Epithelial cell of esophagus (primary cell): Measurements from ENCODE around the gene MUSTN1.

ENCODE experiments used
- DNase-seq: peaks from one replicate; pipeline ENCODE4 v3.0.0; 2010; ENCODE audit warnings: low read depth
- H3K4me3 ChIP-seq: 2 replicates; pipeline ENCODE4 v1.5.1; 2011; ENCODE audit warnings: mild to moderate bottlenecking, low read length, control low read depth
- CTCF ChIP-seq: IDR thresholded peaks from 2 replicates; pipeline ENCODE4 v1.5.1; 2011; ENCODE audit warnings: low read depth, mild to moderate bottlenecking, low read length, control low read depth, inconsistent platforms; ENCODE audit not compliant: insufficient read depth; ENCODE audit errors: missing control alignments

Gene MUSTN1

GRCh38 chr3:52789746-52790040 lies 45.1 kb downstream of the MUSTN1 start:
- no peak for DNase-seq
- no peak overlapping the region for H3K4me3 ChIP-seq
- TF ChIP-seq CTCF = no peak

DNA sequence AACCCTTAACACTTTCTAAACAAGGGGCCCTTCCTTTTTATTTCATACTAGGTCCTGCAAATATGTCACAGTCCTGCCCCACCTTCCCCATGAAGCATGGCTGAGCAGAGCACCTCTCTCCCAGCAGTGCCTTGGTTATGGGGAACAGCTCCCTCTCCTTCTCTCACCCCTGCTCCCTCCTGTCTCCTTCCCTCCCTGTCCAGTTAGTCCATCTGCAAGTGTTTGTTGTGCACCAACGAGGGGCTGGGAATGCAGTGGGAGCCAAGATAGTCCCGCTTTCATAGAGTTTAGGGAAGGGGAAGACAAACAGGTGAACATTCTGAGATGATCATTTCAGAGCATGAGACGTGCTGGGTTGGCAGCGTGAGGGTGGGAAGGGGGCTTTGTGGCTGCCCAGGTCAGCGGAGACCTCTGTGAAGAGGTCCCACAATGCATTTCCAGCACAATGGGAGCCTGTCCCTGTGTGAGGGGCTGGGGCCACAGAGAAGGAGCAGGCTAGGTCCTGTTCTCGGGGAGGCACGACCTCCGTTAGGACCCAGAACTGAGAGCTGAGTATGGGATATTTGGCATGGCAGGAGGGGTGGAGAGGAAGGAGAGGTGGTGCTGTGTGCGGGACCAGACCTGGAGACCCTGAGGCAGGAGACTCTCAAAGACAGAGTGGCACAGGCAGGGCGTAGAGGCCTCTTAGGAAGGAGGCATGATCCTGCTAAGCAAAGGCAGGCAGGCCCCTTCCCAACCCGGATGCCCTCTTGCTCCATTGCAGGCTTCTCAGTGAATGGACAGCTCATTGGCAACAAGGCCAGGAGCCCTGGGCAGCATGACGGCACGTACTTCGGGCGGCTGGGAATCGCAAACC lies 45.7 kb downstream of the MUSTN1 start:
- no peak overlapping the region for H3K4me3 ChIP-seq
- no peak for TF ChIP-seq CTCF
- no peak for DNase-seq

GRCh38 chr3:52787672-52788625 lies 46.9 kb downstream of the MUSTN1 start:
- no peak for TF ChIP-seq CTCF
- H3K4me3 ChIP-seq = no peak overlapping the region
- DNase-seq = no peak

GRCh38 chr3:52787246-52787645 lies 47.6 kb downstream of the MUSTN1 start:
- DNase-seq = no peak
- TF ChIP-seq CTCF = no peak
- H3K4me3 ChIP-seq = no peak overlapping the region

DNA sequence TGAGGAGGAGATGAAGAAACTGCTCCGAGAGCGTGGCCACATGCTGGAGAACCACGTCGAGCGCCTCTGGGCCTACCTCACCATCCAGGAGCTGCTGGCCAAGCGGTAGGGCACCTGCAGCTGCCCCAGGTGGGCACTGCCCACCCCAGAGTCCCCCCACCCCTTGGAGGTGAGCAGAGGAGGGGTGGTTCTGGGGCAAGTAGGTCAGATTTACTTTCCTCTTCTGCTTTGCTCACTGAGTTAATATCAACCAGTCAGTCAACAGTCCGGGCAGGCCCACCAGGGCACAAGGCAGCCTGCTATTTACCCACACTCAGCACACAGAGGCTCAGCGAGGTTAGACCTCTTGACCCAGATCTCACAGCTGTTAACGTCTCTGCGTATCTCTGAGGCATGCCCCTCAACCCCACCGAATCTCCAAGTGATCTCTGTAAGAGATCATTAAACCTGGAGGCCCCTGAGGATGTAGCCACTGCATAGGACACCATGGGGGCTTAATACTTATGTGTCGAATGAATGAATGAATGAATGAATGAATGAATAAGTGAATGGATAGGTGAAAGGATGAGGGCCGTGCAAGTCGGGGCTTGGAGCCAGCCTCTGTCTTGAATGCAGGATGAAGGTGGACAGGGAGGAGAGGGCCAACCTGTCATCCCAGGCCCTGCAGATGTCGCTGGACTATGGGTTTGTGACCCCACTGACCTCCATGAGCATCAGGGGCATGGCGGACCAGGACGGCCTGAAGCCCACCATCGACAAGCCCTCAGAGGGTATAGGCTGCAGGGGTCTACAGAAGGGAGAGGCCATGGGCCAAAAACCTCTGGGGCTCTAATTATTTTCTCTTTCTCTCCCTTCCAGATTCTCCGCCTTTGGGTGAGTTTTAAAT lies 48.2 kb downstream of the MUSTN1 start:
- no peak overlapping the region for H3K4me3 ChIP-seq
- no peak for DNase-seq
- TF ChIP-seq CTCF = no peak

DNA sequence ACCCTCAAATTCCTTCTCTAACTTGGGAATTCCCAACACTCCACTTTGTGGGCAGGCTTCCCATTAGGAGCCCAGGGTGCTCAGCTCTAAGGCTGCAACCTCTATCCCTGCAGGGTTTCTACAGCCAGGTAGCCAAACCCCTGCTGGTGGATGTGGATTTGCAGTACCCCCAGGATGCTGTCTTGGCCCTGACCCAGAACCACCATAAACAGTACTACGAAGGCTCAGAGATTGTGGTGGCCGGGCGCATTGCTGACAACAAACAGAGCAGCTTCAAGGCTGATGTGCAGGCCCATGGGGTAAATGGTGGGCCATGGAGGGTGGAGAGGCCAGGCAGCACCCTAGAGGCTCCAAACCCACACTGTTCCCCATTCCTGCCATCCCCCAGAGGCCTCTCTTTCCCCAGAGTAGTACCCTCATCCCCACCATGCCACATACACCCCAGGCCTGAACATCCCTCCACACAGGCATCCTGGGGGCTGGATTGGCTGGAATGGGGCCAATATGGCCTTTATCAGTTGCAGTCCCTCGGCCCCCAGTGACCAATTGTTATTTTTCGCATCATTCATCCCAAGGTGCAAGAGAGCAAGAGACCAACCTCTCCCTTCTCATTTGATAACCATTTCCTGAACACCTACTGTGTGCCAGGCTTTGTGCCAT lies 49.8 kb downstream of the MUSTN1 start:
- no peak overlapping the region for H3K4me3 ChIP-seq
- no peak for DNase-seq
- TF ChIP-seq CTCF = no peak
